A549 (cell line): ENCODE data around the gene PCDH11Y.
"Not testable (repeated sequence)": the region's sequence is repeated elsewhere in the genome, so short reads cannot be mapped to it uniquely, and the experiment has no call there.

Experiments
- KDM5A ChIP-seq: fragments of 200-600 bp; sonication (generic); IDR thresholded peaks from 2 replicates; pipeline ENCODE4 v1.6.1; 2016; ENCODE audit warnings: antibody characterized with exemption, mild to moderate bottlenecking
- POLR2A ChIP-seq: IDR thresholded peaks from 2 replicates; pipeline ENCODE4 v1.6.1; 2012; ENCODE audit warnings: mild to moderate bottlenecking, low read length
- RAD21 ChIP-seq, 2 experiments: fragments of >200 bp in 1 of 2; sonication (Bioruptor Twin) in 1 of 2; formaldehyde crosslinking in 1 of 2; IDR thresholded peaks in 1 of 2; conservative IDR thresholded peaks in 1 of 2; 2 replicates in 1 of 2; 3 replicates in 1 of 2; pipeline ENCODE4 v1.6.1; 2012 to 2018; ENCODE audit warnings: inconsistent platforms in 1 of 2
- REST ChIP-seq: fragments of 200-600 bp; sonication (generic); IDR thresholded peaks from 2 replicates; pipeline ENCODE4 v1.6.1; 2016; ENCODE audit warnings: antibody characterized with exemption, mild to moderate bottlenecking, moderate library complexity
- RFX5 ChIP-seq: fragments of 450-650 bp; IDR thresholded peaks from 2 replicates; pipeline ENCODE4 v1.7.1; 2014; ENCODE audit warnings: antibody characterized with exemption, mild to moderate bottlenecking, moderate library complexity
- TP53 ChIP-seq: fragments of 250-450 bp; sonication (Bioruptor Pico); IDR thresholded peaks from 2 replicates; pipeline ENCODE4 v1.5.0; 2021; ENCODE audit warnings: mild to moderate bottlenecking, moderate library complexity
- ZC3H11A ChIP-seq: fragments of 450-650 bp; IDR thresholded peaks from 2 replicates; pipeline ENCODE4 v1.6.1; 2014; ENCODE audit warnings: antibody characterized with exemption, mild to moderate bottlenecking
- TF ChIP-seq, protein P1 (sequence below): fragments of >200 bp; sonication (Bioruptor Twin); formaldehyde crosslinking; IDR thresholded peaks from 3 replicates; pipeline ENCODE4 v1.5.1; 2016
- TF ChIP-seq, protein P2 (sequence below): fragments of 150-350 bp; IDR thresholded peaks from 2 replicates; pipeline ENCODE4 v1.6.1; 2014; ENCODE audit warnings: low read depth, mild to moderate bottlenecking, low read length

GRCh38 chrY:5000057-5000456 is at the start of gene PCDH11Y:
- TF ChIP-seq, protein P1, sequence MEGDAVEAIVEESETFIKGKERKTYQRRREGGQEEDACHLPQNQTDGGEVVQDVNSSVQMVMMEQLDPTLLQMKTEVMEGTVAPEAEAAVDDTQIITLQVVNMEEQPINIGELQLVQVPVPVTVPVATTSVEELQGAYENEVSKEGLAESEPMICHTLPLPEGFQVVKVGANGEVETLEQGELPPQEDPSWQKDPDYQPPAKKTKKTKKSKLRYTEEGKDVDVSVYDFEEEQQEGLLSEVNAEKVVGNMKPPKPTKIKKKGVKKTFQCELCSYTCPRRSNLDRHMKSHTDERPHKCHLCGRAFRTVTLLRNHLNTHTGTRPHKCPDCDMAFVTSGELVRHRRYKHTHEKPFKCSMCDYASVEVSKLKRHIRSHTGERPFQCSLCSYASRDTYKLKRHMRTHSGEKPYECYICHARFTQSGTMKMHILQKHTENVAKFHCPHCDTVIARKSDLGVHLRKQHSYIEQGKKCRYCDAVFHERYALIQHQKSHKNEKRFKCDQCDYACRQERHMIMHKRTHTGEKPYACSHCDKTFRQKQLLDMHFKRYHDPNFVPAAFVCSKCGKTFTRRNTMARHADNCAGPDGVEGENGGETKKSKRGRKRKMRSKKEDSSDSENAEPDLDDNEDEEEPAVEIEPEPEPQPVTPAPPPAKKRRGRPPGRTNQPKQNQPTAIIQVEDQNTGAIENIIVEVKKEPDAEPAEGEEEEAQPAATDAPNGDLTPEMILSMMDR: not testable (repeated sequence)
- not testable (repeated sequence) for TF ChIP-seq REST; RFX5; ZC3H11A; KDM5A; POLR2A; RAD21 (conservative IDR thresholded peaks at IDR 0.05 in 1 of 2, IDR thresholded peaks at IDR 0.05 in 1 of 2); TP53 (CRISPR knock-in tag)
- TF ChIP-seq, protein P2, sequence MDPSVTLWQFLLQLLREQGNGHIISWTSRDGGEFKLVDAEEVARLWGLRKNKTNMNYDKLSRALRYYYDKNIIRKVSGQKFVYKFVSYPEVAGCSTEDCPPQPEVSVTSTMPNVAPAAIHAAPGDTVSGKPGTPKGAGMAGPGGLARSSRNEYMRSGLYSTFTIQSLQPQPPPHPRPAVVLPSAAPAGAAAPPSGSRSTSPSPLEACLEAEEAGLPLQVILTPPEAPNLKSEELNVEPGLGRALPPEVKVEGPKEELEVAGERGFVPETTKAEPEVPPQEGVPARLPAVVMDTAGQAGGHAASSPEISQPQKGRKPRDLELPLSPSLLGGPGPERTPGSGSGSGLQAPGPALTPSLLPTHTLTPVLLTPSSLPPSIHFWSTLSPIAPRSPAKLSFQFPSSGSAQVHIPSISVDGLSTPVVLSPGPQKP: not testable (repeated sequence)
